Measurements from ENCODE around the gene FAP. TPM values are rescaled to one million over a fixed set of nuclear protein-coding genes. Genes with fewer than 3 reads are reported as not detected.

Gene FAP
- total and polyA plus RNA-seq, 2 of the 8 experiments (the other 6 are each of a cell fraction or from before 2014, with no cell fraction given) = not detected

- Histone ChIP-seq H2BK15ac (ENCODE audit: low read length) (no peak overlapping the region), H3K36me3 (ENCODE audit: control insufficient read depth in 2 of 4, insufficient read depth in 4 of 4, low read length in 3 of 4) (no peaks in the 10 kb centered on the region)
These were observed 93.3 kb downstream of the FAP start for GRCh38 chr2:162149940-162150339.

More at GRCh38 chr2:162149940-162150339, 93.3 kb downstream of the FAP start:
- Histone ChIP-seq H3K23me2 (ENCODE audit: low read depth, low read length) (no peaks in the 10 kb centered on the region), H3K79me1 (ENCODE audit: low read depth, low read length) (no peaks in the 10 kb centered on the region), H2BK5ac (ENCODE audit: low read depth, low read length) (no peak overlapping the region), H3K27me3 (replicated peaks in 1 of 4; ENCODE audit: control insufficient read depth in 3 of 4, extremely low read depth in 1 of 4, insufficient read depth in 3 of 4, low read length in 3 of 4) (no peaks in the 10 kb centered on the region), H3K23ac (ENCODE audit: insufficient read length) (no peak overlapping the region), H3K27ac (ENCODE audit: low read depth, low read length) (no peak overlapping the region), H2AFZ (ENCODE audit: low read length) (no peak overlapping the region), H2BK120ac (replicated peaks; ENCODE audit: low read depth, low read length) (no peak overlapping the region), H3K9me3 (ENCODE audit: insufficient read depth in 2 of 2, low read depth in 1 of 2, low read length in 1 of 2) (no peaks in the 10 kb centered on the region), H3K18ac (ENCODE audit: extremely low read depth, low read length) (no peak overlapping the region), H2BK12ac (ENCODE audit: low read depth, low read length) (0 out of 2 replicates have a peak overlapping the region, but pooled peaks have one; percentile 53), H2BK20ac (ENCODE audit: low read length) (no peak overlapping the region), H4K20me1 (replicated peaks in 1 of 2; ENCODE audit: control insufficient read depth in 1 of 2, insufficient read depth in 2 of 2, low read length in 2 of 2) (no peaks in the 10 kb centered on the region), H2AK5ac (ENCODE audit: low read depth, low read length) (no peak overlapping the region), H3K9ac (replicated peaks in 1 of 4; ENCODE audit: extremely low read depth in 1 of 4, low read depth in 3 of 4, low read length in 3 of 4) (no peak overlapping the region), H3K14ac (ENCODE audit: insufficient read length) (no peak overlapping the region), H3K4me2 (ENCODE audit: insufficient read depth in 1 of 2, low read depth in 2 of 2, low read length in 2 of 2) (no peak overlapping the region), H3K4ac (replicated peaks; ENCODE audit: insufficient read length, low read depth, low read length) (no peak overlapping the region), H3K4me1 (replicated peaks in 1 of 4; ENCODE audit: control insufficient read depth in 3 of 4, insufficient read depth in 4 of 4, low read length in 3 of 4) (peaks cover 0 to 3% (median 0%) of the 10 kb centered on the region in 4 experiments; a peak in 1 of 7 replicates), H3K79me2 (ENCODE audit: control insufficient read depth in 1 of 2, insufficient read depth in 2 of 2, low read length in 2 of 2) (no peaks in the 10 kb centered on the region), H4K91ac (replicated peaks; ENCODE audit: insufficient read length, low read length) (no peak overlapping the region), H4K8ac (ENCODE audit: extremely low read depth, insufficient read depth, low read length) (no peak overlapping the region), H3K56ac (replicated peaks; ENCODE audit: insufficient read length, low read depth, low read length) (no peak overlapping the region), H4K5ac (ENCODE audit: insufficient read length, low read depth, low read length) (no peak overlapping the region), H3K4me3 (ENCODE audit: extremely low read depth in 1 of 4, insufficient read depth in 2 of 4, low read depth in 3 of 4, low read length in 4 of 4) (no peak overlapping the region)
- FAIRE-seq (no peak), DNase-seq (ENCODE audit: low read depth in 1 of 2, low spot score in 2 of 2) (no peak)
- CTCF ChIA-PET (ENCODE audit: partially characterized antibody) = interaction anchor here (0.6 to 7.7 kb wide), 4 partner anchors 17 to 1053 kb away, joined by 3 to 117 read pairs (median 6); no protein-coding TSS in a partner anchor
- no peak for TF ChIP-seq NANOG (IDR thresholded peaks at IDR 0.05; ENCODE audit: insufficient read depth, low read depth, low read length, poor library complexity, severe bottlenecking)
- TF ChIP-seq TCF12 (IDR thresholded peaks at IDR 0.05; ENCODE audit: low read depth, low read length) = no peak
- TF ChIP-seq RNF2 (IDR thresholded peaks at IDR 0.05; ENCODE audit: borderline replicate concordance, low read depth, low read length, missing control alignments, poor library complexity, severe bottlenecking) = no peak
- TF ChIP-seq SUZ12 (IDR thresholded peaks at IDR 0.05; ENCODE audit: low read length) = no peak
- TF ChIP-seq HDAC6 (IDR thresholded peaks at IDR 0.05; ENCODE audit: low read depth, low read length) = no peak
- no peak for TF ChIP-seq JUND (IDR thresholded peaks at IDR 0.05; ENCODE audit: low read length)
- no peak for TF ChIP-seq EP300 (IDR thresholded peaks at IDR 0.05; ENCODE audit: borderline replicate concordance in 1 of 2, low read depth in 2 of 2, low read length in 2 of 2)
- no peak for TF ChIP-seq GABPA (IDR thresholded peaks at IDR 0.05; ENCODE audit: borderline replicate concordance, insufficient read depth, low read length)
- no peak for TF ChIP-seq POU5F1 (IDR thresholded peaks at IDR 0.05; ENCODE audit: low read depth, low read length)
- POLR2A ChIA-PET (ENCODE audit: partially characterized antibody) = no interaction called here
- 68% methylated on average over 8 of the region's 8 CpGs; no CpG with 5 or more reads in 1 of the 2 experiments for WGBS, 2 experiments (ENCODE audit: extremely low coverage in 1 of 2, insufficient coverage in 1 of 2, insufficient read length in 1 of 2, insufficient replicate concordance in 2 of 2, low coverage in 1 of 2, low lambda C conversion rate in 2 of 2, missing lambda C conversion rate in 1 of 2)

Measured in H1 (cell line).